HCT116 (cell line): ENCODE measurements around the gene ACP5. TPM values are rescaled to one million over a fixed set of nuclear protein-coding genes. Genes with fewer than 3 reads are reported as not detected.

Experiments used
- ATAC-seq: fragments of 200-7000 bp; cut with Tn5 transposase; 2 replicates; pipeline ENCODE4 v1.9.1; 2020; ENCODE audit warnings: mild to moderate bottlenecking, moderate library complexity
- BruUV-seq: library from RNA; stranded (reverse); fragments of 400-500 nt; replicated peaks from 2 replicates; lab custom pipeline; 2021; lab: Mats Ljungman, UMichigan
- CTCF ChIA-PET: fragments of 300-600 bp; sonication (Branson Sonifier 250); formaldehyde crosslinking; loops from one replicate; lab custom pipeline; 2021; ENCODE audit warnings: antibody characterized with exemption; lab: Charles Lee
- POLR2A ChIA-PET: fragments of 300-600, 350-600 bp; sonication (Branson Sonifier 250); formaldehyde crosslinking; loops from one replicate; lab custom pipeline; 2021; ENCODE audit warnings: antibody characterized with exemption; lab: Charles Lee
- RAD21 ChIA-PET, 2 experiments: fragments of 300-600 bp; sonication (Branson Sonifier 250); formaldehyde crosslinking; loops; one replicate each; lab custom pipeline; 2023; ENCODE audit warnings: low total read pairs in 2 of 2; ENCODE audit not compliant: uncharacterized antibody in 2 of 2, unreplicated experiment in 2 of 2, low non-redundant PET in 1 of 2; lab: Charles Lee
- DNase-seq: peaks from one replicate; pipeline ENCODE4 v3.0.0-alpha.2; 2010; ENCODE audit warnings: low read depth, low spot score
- H2AFZ ChIP-seq: fragments of 200-600 bp; shearing (Covaris generic), sonication (generic); 2 replicates; pipeline ENCODE4 v1.6.1; 2017; ENCODE audit warnings: low read depth, mixed run types, mixed read lengths, antibody characterized with exemption, low read length; ENCODE audit not compliant: poor library complexity, severe bottlenecking
- H3K27ac ChIP-seq: 2 replicates; pipeline ENCODE4 v1.5.1; 2012; ENCODE audit warnings: low read depth, low read length
- H3K27me3 ChIP-seq: fragments of 200-600 bp; sonication (generic); 2 replicates; pipeline ENCODE4 v1.6.1; 2016; ENCODE audit warnings: mixed run types, low read length, mixed read lengths; ENCODE audit not compliant: insufficient read depth
- H3K36me3 ChIP-seq, 2 experiments: fragments of 200-500 bp in 1 of 2; fragments of 200-600 bp in 1 of 2; sonication (Bioruptor generic) in 1 of 2; sonication (generic) in 1 of 2; 2 replicates each; pipeline versions ENCODE4 v1.5.1 to v1.6.1; 2014 to 2016; ENCODE audit warnings: low read length in 2 of 2, inconsistent platforms in 1 of 2, mixed read lengths in 1 of 2, mixed run types in 1 of 2; ENCODE audit not compliant: insufficient read depth in 2 of 2, control insufficient read depth in 1 of 2
- H3K4me1 ChIP-seq, 2 experiments: fragments of 200-600 bp in 1 of 2; sonication (generic) in 1 of 2; 2 replicates each; pipeline versions ENCODE4 v1.5.1 to v1.6.1; 2012 to 2017; ENCODE audit warnings: low read length in 2 of 2, inconsistent platforms in 1 of 2, mild to moderate bottlenecking in 1 of 2, mixed read lengths in 1 of 2, mixed run types in 1 of 2, moderate library complexity in 1 of 2; ENCODE audit not compliant: insufficient read depth in 2 of 2, control insufficient read depth in 1 of 2
- H3K4me2 ChIP-seq: fragments of 200-600 bp; sonication (generic); 2 replicates; pipeline ENCODE4 v1.6.1; 2017; ENCODE audit warnings: mixed run types, low read length, mixed read lengths
- H3K4me3 ChIP-seq, 2 experiments: fragments of 200-600 bp in 1 of 2; sonication (generic) in 1 of 2; replicated peaks in 1 of 2; 2 replicates each; pipeline ENCODE4 v1.5.1; 2011 to 2016; ENCODE audit warnings: low read length in 2 of 2, control low read depth in 1 of 2, low read depth in 1 of 2, mild to moderate bottlenecking in 1 of 2, mixed read lengths in 1 of 2, mixed run types in 1 of 2
- H3K79me2 ChIP-seq: fragments of 200-600 bp; sonication (generic); 2 replicates; pipeline ENCODE4 v1.6.1; 2017; ENCODE audit warnings: mild to moderate bottlenecking, mixed run types, low read length, moderate library complexity, mixed read lengths; ENCODE audit not compliant: insufficient read depth
- H3K9ac ChIP-seq: fragments of 200-600 bp; sonication (generic); 2 replicates; pipeline ENCODE4 v1.6.1; 2016; ENCODE audit warnings: low read length, mixed read lengths
- H3K9me2 ChIP-seq: fragments of 200-600 bp; sonication (generic), shearing (Covaris generic); 2 replicates; pipeline ENCODE4 v1.6.1; 2017; ENCODE audit warnings: mixed run types, mild to moderate bottlenecking, moderate library complexity; ENCODE audit not compliant: insufficient read depth
- H3K9me3 ChIP-seq, 2 experiments: fragments of 200-500 bp in 1 of 2; fragments of 200-600 bp in 1 of 2; sonication (Bioruptor generic) in 1 of 2; sonication (generic) in 1 of 2; 2 replicates each; pipeline ENCODE4 v1.6.1; 2014 to 2017; ENCODE audit warnings: low read length in 2 of 2, mixed read lengths in 2 of 2, inconsistent platforms in 1 of 2, low read depth in 1 of 2, mild to moderate bottlenecking in 1 of 2, mixed run types in 1 of 2, moderate library complexity in 1 of 2; ENCODE audit not compliant: control insufficient read depth in 1 of 2, insufficient read depth in 1 of 2
- H4K20me1 ChIP-seq: fragments of 200-600 bp; sonication (generic), shearing (Covaris generic); 2 replicates; pipeline ENCODE4 v1.6.1; 2017; ENCODE audit warnings: mixed run types, mild to moderate bottlenecking, moderate library complexity; ENCODE audit not compliant: insufficient read depth
- CBX3 ChIP-seq: IDR thresholded peaks from 2 replicates; pipeline ENCODE4 v1.6.1; 2012; ENCODE audit warnings: low read depth
- CTCF ChIP-seq, 3 experiments: fragments of 200-600 bp in 1 of 3; sonication (generic) in 1 of 3; IDR thresholded peaks in 2 of 3; conservative IDR thresholded peaks in 1 of 3; 2 replicates each; pipeline ENCODE4 v1.5.1; 2012 to 2017; ENCODE audit warnings: low read depth in 2 of 3, low read length in 2 of 3, antibody characterized with exemption in 1 of 3, borderline replicate concordance in 1 of 3, control low read depth in 1 of 3, mild to moderate bottlenecking in 1 of 3, mixed read lengths in 1 of 3, mixed run types in 1 of 3, moderate library complexity in 1 of 3; ENCODE audit not compliant: insufficient read depth in 1 of 3
- EGR1 ChIP-seq: IDR thresholded peaks from 2 replicates; pipeline ENCODE4 v1.6.1; 2012; ENCODE audit warnings: low read depth
- ELF1 ChIP-seq: IDR thresholded peaks from 2 replicates; pipeline ENCODE4 v1.6.1; 2012; ENCODE audit warnings: low read depth, borderline replicate concordance
- EZH2phosphoT487 ChIP-seq: fragments of 200-600 bp; IDR thresholded peaks from 2 replicates; pipeline ENCODE4 v1.6.1; 2018; ENCODE audit warnings: antibody characterized with exemption, borderline replicate concordance
- FOSL1 ChIP-seq: IDR thresholded peaks from 2 replicates; pipeline ENCODE4 v1.6.1; 2012; ENCODE audit warnings: low read depth
- POLR2A ChIP-seq: IDR thresholded peaks from 2 replicates; pipeline ENCODE4 v1.7.0; 2011; ENCODE audit warnings: borderline replicate concordance; ENCODE audit not compliant: insufficient read depth, insufficient read length; ENCODE audit errors: extremely low read depth
- POLR2AphosphoS5 ChIP-seq: IDR thresholded peaks from 2 replicates; pipeline ENCODE4 v1.6.1; 2011; ENCODE audit warnings: mild to moderate bottlenecking, low read depth, low read length, moderate library complexity
- RAD21 ChIP-seq: IDR thresholded peaks from 2 replicates; pipeline ENCODE4 v1.6.1; 2012; ENCODE audit warnings: low read depth, mild to moderate bottlenecking
- REST ChIP-seq: IDR thresholded peaks from 2 replicates; pipeline ENCODE4 v1.6.1; 2012; ENCODE audit warnings: low read depth
- SIN3A ChIP-seq: IDR thresholded peaks from 2 replicates; pipeline ENCODE4 v1.6.1; 2012; ENCODE audit warnings: low read depth
- SRF ChIP-seq: IDR thresholded peaks from 2 replicates; pipeline ENCODE4 v1.6.1; 2012; ENCODE audit warnings: low read depth
- ZFX ChIP-seq: fragments of 450-650 bp; IDR thresholded peaks from 2 replicates; pipeline ENCODE4 v1.6.1; 2017
- ZNF274 ChIP-seq: fragments of 200-500 bp; sonication (Bioruptor generic); IDR thresholded peaks from 2 replicates; pipeline ENCODE4 v1.6.1; 2014; ENCODE audit warnings: mild to moderate bottlenecking, low read depth, low read length, inconsistent platforms
- intact Hi-C: fragments of 100-400 bp; cut with micrococcal nuclease; formaldehyde crosslinking; loops from 2 replicates; pipeline ENCODE4 v1.10.0; 2022
- total RNA-seq: library from RNA; stranded (reverse); gene quantifications from one replicate; pipeline ENCODE4 v1.2.1, GENCODE V29; 2021; ENCODE audit not compliant: unreplicated experiment
- TF ChIP-seq, protein P1 (sequence below): IDR thresholded peaks from 2 replicates; pipeline ENCODE4 v1.6.1; 2011; ENCODE audit warnings: mild to moderate bottlenecking, low read length, moderate library complexity; ENCODE audit not compliant: insufficient replicate concordance; ENCODE audit errors: extremely low read depth
- TF ChIP-seq, protein P2 (sequence below): IDR thresholded peaks from 2 replicates; pipeline ENCODE4 v1.6.1; 2012

The ACP5 gene
- total RNA-seq, 1 experiment from 2014 or later: 1.2 TPM

DNA sequence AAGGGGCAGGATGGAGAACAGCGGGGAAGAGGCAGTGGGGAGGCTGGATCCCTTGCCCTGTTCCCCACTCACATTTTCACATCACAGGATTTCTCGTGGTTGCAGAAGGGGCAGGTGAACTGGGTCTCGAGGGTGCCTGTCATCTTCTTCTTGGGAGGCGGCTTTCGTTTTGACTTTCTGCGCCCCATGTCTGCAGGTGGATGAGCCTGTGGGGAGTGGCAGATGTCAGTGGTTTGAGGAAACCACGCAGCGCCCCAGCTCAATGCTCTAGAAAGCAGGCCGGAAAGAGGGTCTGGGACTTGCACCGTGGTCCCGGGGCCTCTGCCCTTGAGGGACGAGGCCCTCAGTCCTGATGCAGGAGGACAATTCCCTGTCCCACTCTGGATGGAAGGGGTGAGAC is 23.3 kb downstream of the ACP5 start (continued):
- no peak for TF ChIP-seq REST
- no peak for TF ChIP-seq RAD21

DNA sequence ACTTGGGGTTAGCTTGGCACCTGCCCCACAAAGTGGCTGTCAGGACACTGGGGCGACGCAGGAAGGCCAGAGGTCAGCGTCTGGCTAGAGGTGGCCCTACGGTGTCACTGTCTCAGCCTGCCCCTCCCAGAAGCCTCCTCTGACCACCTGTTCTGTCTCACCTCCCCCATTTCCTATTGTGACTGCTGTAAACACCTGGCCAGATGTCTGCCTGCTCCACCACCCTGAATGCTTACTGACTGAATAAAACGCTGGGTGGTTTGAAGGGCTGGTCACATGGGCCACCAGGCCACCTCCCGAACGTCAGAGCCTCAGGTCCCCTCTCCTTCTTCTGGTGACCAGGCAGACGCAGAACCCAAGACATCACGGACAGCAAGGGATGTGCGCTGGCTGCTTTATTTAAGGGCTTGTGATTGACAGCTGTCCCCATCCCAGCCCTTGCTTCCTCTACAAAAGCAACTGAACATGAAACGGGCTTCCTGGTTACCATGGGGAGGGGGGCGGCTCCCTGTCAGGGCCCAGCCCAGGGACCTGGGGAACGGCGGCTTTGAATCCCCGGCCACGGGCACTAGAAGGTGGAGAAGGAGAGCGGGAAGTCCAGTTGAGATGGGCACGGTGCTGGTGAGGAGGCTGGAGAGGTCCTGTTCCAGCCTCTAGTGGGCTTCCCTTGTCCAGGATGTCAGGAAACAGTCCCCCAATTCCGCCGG is 24.6 kb downstream of the ACP5 start:
- no peak overlapping the region for H2AFZ ChIP-seq
- DNase-seq: no peak
- H3K9me2 ChIP-seq: no peaks in the 10 kb centered on the region
- no peak overlapping the region for H3K9ac ChIP-seq
- intact Hi-C loops: no loop called here
- peaks cover 11 to 17% of the 10 kb centered on the region in 2 experiments; a peak in 3 of 4 replicates for H3K36me3 ChIP-seq
- ChIA-PET RAD21 (no interaction called here), POLR2A (no interaction called here), CTCF (interaction anchor here (1.3 kb wide), 1 partner anchor 8 kb away, joined by 4 read pairs; no protein-coding TSS in a partner anchor)
- ATAC-seq: no peak
- H3K4me3 ChIP-seq: no peak overlapping the region
- H3K27me3 ChIP-seq: no peaks in the 10 kb centered on the region
- peaks cover 34% of the 10 kb centered on the region for H3K79me2 ChIP-seq
- BruUV-seq: no TSS peak
- no peak overlapping the region for H3K27ac ChIP-seq
- no peaks in the 10 kb centered on the region for H3K9me3 ChIP-seq
- no peak overlapping the region for H3K4me2 ChIP-seq
- peaks cover 0 to 2% of the 10 kb centered on the region in 2 experiments; a peak in 1 of 4 replicates for H3K4me1 ChIP-seq
- no peaks in the 10 kb centered on the region for H4K20me1 ChIP-seq
- TF ChIP-seq CTCF (IDR thresholded peaks at IDR 0.05 in 2 of 3, conservative IDR thresholded peaks at IDR 0.05 in 1 of 3; ENCODE audit: borderline replicate concordance in 1 of 3, insufficient read depth in 1 of 3, low read depth in 2 of 3, low read length in 2 of 3): no peak
- TF ChIP-seq, protein P1, sequence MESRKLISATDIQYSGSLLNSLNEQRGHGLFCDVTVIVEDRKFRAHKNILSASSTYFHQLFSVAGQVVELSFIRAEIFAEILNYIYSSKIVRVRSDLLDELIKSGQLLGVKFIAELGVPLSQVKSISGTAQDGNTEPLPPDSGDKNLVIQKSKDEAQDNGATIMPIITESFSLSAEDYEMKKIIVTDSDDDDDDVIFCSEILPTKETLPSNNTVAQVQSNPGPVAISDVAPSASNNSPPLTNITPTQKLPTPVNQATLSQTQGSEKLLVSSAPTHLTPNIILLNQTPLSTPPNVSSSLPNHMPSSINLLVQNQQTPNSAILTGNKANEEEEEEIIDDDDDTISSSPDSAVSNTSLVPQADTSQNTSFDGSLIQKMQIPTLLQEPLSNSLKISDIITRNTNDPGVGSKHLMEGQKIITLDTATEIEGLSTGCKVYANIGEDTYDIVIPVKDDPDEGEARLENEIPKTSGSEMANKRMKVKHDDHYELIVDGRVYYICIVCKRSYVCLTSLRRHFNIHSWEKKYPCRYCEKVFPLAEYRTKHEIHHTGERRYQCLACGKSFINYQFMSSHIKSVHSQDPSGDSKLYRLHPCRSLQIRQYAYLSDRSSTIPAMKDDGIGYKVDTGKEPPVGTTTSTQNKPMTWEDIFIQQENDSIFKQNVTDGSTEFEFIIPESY: no peak
- TF ChIP-seq RAD21: no peak
- no peak for TF ChIP-seq SIN3A
- no peak for TF ChIP-seq EZH2phosphoT487
- TF ChIP-seq POLR2AphosphoS5: no peak; the same call in 1 of the 2 replicates
- TF ChIP-seq POLR2A: no peak
- TF ChIP-seq ZFX: no peak
- TF ChIP-seq, protein P2, sequence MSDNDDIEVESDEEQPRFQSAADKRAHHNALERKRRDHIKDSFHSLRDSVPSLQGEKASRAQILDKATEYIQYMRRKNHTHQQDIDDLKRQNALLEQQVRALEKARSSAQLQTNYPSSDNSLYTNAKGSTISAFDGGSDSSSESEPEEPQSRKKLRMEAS: no peak
- no peak for TF ChIP-seq ZNF274
- TF ChIP-seq ELF1: no peak
- no peak for TF ChIP-seq FOSL1
- TF ChIP-seq SRF: no peak
- no peak for TF ChIP-seq CBX3
- TF ChIP-seq EGR1: no peak
